Panc1 (cell line): ENCODE data around the gene METTL9. TPM values are rescaled to one million over a fixed set of nuclear protein-coding genes. Genes with fewer than 3 reads are reported as not detected.

Experiments
- ATAC-seq: fragments of 200-7000 bp; cut with Tn5 transposase; 2 replicates; pipeline ENCODE4 v1.9.1; 2020; ENCODE audit warnings: mild to moderate bottlenecking, moderate library complexity
- BruUV-seq: library from RNA; stranded (reverse); fragments of 400-500 nt; replicated peaks from 2 replicates; lab custom pipeline; 2021; lab: Mats Ljungman, UMichigan
- CTCF ChIA-PET: fragments of 300-600 bp; sonication (Branson Sonifier 250); formaldehyde crosslinking; loops from one replicate; lab custom pipeline; 2022; ENCODE audit warnings: antibody characterized with exemption; lab: Charles Lee
- POLR2A ChIA-PET: fragments of 300-600 bp; sonication (Branson Sonifier 250); formaldehyde crosslinking; loops from one replicate; lab custom pipeline; 2022; ENCODE audit warnings: antibody characterized with exemption; lab: Charles Lee
- DNase-seq: peaks from one replicate; pipeline ENCODE4 v3.0.0-alpha.2; 2010; ENCODE audit warnings: low read depth, low spot score
- H3K27ac ChIP-seq: 2 replicates; pipeline ENCODE4 v1.5.1; 2011; ENCODE audit warnings: mild to moderate bottlenecking, low read length, inconsistent platforms
- H3K27me3 ChIP-seq: fragments of 200-500 bp; sonication (Bioruptor generic); 2 replicates; pipeline ENCODE4 v1.6.0; 2014; ENCODE audit warnings: low read length, inconsistent platforms; ENCODE audit not compliant: control insufficient read depth, insufficient read depth
- H3K36me3 ChIP-seq: fragments of 200-500 bp; sonication (Bioruptor generic); 2 replicates; pipeline ENCODE4 v1.5.1; 2014; ENCODE audit warnings: inconsistent platforms, mild to moderate bottlenecking, low read length, moderate library complexity; ENCODE audit not compliant: control insufficient read depth, insufficient read depth
- H3K4me1 ChIP-seq: 2 replicates; pipeline ENCODE4 v1.5.1; 2011; ENCODE audit warnings: inconsistent platforms, mild to moderate bottlenecking, low read length, moderate library complexity; ENCODE audit not compliant: control insufficient read depth, insufficient read depth
- H3K4me3 ChIP-seq, 2 experiments: 2 replicates each; pipeline ENCODE4 v1.5.1; 2011 to 2012; ENCODE audit warnings: low read depth in 2 of 2, low read length in 2 of 2, mild to moderate bottlenecking in 2 of 2, inconsistent platforms in 1 of 2, moderate library complexity in 1 of 2
- H3K9me3 ChIP-seq: fragments of 200-500 bp; sonication (Bioruptor generic); 2 replicates; pipeline ENCODE4 v1.5.1; 2014; ENCODE audit warnings: low read depth, mild to moderate bottlenecking, inconsistent platforms, low read length, moderate library complexity; ENCODE audit not compliant: control insufficient read depth, insufficient read depth
- POLR2AphosphoS5 ChIP-seq: IDR thresholded peaks from 2 replicates; pipeline ENCODE4 v1.6.1; 2012; ENCODE audit warnings: mild to moderate bottlenecking, low read depth, low read length, moderate library complexity
- SIN3A ChIP-seq: IDR thresholded peaks from 2 replicates; pipeline ENCODE4 v1.6.1; 2012; ENCODE audit warnings: low read depth, mild to moderate bottlenecking, low read length, moderate library complexity, borderline replicate concordance; ENCODE audit not compliant: insufficient read depth
- TCF7L2 ChIP-seq: IDR thresholded peaks from 2 replicates; pipeline ENCODE4 v1.6.1; 2011; ENCODE audit warnings: mild to moderate bottlenecking, low read depth, low read length, inconsistent platforms
- in situ Hi-C: cut with HindIII; loops from 2 replicates; pipeline ENCODE4 v1.10.0; 2016; ENCODE audit warnings: low sequenced_read_pairs, low pct_unique_long_range_greater_than_20kb
- intact Hi-C: fragments of 100-400 bp; cut with micrococcal nuclease; formaldehyde crosslinking; loops from one replicate; pipeline ENCODE4 v1.10.0; 2022; ENCODE audit not compliant: unreplicated experiment
- total RNA-seq: library from RNA; stranded (reverse); gene quantifications from one replicate; pipeline ENCODE4 v1.2.1, GENCODE V29; 2021; ENCODE audit not compliant: unreplicated experiment
- TF ChIP-seq, protein P1 (sequence below): fragments of 450-650 bp; IDR thresholded peaks from 2 replicates; pipeline ENCODE4 v1.5.1; 2017; ENCODE audit warnings: mild to moderate bottlenecking
- TF ChIP-seq, protein P2 (sequence below), 2 experiments: IDR thresholded peaks; 2 replicates each; pipeline ENCODE4 v1.6.1; 2011 to 2012; ENCODE audit warnings: low read depth in 2 of 2, control low read depth in 1 of 2, low read length in 1 of 2, mild to moderate bottlenecking in 1 of 2, moderate library complexity in 1 of 2; ENCODE audit not compliant: insufficient read depth in 1 of 2

The METTL9 gene
- total RNA-seq, 1 experiment from 2014 or later: 86.1 TPM

DNA sequence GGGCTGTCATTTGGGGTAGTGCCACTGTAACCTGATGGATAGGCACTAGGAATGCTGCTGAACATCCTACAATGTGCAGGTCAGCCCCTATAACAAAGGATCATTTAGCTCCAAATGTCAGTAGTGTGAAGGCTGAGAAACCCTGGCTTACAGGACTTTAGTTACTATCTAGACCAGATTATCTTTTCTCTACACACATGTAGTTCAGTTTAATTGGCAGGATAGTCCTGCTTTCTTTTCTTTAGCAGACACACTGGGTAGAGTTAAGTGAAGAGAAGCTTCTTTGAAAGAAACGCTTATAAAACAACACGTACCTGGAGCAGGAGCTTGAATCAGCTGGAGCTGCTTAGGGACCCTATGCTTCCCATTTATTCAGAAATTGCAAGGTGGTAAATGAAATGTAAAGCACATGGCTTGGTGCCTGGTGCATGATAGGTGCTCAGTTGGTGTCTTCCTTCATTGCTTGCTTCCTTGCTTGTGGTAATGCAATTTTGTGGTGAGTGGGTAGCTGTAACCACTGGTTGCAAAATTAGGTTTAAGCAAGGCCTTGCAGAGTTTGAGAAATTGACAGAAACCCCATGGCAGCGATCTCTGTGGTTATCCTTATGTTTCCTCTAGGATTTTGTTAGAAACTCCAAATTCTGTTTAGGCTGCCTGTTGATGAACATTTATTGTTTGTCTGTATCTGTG lies 9.4 kb downstream of the METTL9 start:
- intact Hi-C loops (no loop called here), in situ Hi-C loops (no loop called here)
- TF ChIP-seq, protein P1, sequence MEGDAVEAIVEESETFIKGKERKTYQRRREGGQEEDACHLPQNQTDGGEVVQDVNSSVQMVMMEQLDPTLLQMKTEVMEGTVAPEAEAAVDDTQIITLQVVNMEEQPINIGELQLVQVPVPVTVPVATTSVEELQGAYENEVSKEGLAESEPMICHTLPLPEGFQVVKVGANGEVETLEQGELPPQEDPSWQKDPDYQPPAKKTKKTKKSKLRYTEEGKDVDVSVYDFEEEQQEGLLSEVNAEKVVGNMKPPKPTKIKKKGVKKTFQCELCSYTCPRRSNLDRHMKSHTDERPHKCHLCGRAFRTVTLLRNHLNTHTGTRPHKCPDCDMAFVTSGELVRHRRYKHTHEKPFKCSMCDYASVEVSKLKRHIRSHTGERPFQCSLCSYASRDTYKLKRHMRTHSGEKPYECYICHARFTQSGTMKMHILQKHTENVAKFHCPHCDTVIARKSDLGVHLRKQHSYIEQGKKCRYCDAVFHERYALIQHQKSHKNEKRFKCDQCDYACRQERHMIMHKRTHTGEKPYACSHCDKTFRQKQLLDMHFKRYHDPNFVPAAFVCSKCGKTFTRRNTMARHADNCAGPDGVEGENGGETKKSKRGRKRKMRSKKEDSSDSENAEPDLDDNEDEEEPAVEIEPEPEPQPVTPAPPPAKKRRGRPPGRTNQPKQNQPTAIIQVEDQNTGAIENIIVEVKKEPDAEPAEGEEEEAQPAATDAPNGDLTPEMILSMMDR: no peak
- TF ChIP-seq, protein P2, sequence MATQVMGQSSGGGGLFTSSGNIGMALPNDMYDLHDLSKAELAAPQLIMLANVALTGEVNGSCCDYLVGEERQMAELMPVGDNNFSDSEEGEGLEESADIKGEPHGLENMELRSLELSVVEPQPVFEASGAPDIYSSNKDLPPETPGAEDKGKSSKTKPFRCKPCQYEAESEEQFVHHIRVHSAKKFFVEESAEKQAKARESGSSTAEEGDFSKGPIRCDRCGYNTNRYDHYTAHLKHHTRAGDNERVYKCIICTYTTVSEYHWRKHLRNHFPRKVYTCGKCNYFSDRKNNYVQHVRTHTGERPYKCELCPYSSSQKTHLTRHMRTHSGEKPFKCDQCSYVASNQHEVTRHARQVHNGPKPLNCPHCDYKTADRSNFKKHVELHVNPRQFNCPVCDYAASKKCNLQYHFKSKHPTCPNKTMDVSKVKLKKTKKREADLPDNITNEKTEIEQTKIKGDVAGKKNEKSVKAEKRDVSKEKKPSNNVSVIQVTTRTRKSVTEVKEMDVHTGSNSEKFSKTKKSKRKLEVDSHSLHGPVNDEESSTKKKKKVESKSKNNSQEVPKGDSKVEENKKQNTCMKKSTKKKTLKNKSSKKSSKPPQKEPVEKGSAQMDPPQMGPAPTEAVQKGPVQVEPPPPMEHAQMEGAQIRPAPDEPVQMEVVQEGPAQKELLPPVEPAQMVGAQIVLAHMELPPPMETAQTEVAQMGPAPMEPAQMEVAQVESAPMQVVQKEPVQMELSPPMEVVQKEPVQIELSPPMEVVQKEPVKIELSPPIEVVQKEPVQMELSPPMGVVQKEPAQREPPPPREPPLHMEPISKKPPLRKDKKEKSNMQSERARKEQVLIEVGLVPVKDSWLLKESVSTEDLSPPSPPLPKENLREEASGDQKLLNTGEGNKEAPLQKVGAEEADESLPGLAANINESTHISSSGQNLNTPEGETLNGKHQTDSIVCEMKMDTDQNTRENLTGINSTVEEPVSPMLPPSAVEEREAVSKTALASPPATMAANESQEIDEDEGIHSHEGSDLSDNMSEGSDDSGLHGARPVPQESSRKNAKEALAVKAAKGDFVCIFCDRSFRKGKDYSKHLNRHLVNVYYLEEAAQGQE (IDR thresholded peaks at IDR 0.05; ENCODE audit: insufficient read depth in 1 of 2, low read depth in 2 of 2, low read length in 1 of 2): no peak
- TF ChIP-seq POLR2AphosphoS5 (no peak), TCF7L2 (no peak), SIN3A (no peak)
- Histone ChIP-seq H3K27ac (no peak overlapping the region), H3K4me3 (no peak overlapping the region), H3K4me1 (peaks cover 11% of the 10 kb centered on the region; the same call in 1 of the 2 replicates), H3K9me3 (no peaks in the 10 kb centered on the region), H3K27me3 (no peaks in the 10 kb centered on the region), H3K36me3 (no peaks in the 10 kb centered on the region)
- ChIA-PET POLR2A (no interaction called here), CTCF (no interaction called here)
- ATAC-seq (no peak), DNase-seq (no peak)
- BruUV-seq: no TSS peak

DNA sequence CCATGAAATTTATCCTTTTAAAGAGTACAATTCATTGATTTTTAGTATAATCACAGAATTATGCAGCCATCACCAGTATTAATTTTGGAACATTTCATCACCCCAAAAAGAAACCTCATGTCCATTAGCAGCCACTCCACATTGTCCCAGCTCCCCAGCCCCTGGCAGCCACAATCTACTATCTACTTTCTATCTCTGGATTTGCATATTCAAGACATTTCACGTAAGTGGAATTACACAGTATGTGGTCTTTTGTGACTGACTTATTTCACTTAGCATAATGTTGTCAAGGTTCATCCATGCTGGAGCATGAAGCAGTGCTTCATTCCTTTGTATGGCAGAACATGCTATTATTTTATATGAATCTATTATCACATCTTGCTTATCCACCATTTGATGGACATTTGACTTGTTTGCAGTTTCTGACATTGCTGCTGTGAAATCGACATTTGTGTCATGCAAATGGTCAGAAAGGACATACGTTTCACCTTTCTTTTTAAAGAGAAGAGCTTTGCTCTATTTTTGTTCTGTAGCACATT lies 10.7 kb downstream of the METTL9 start:
- Histone ChIP-seq H3K27ac (no peak overlapping the region), H3K4me3 (no peak overlapping the region), H3K4me1 (peaks cover 11% of the 10 kb centered on the region; the same call in 1 of the 2 replicates), H3K9me3 (no peaks in the 10 kb centered on the region), H3K27me3 (no peaks in the 10 kb centered on the region), H3K36me3 (no peaks in the 10 kb centered on the region)
- POLR2A ChIA-PET: no interaction called here
- TF ChIP-seq, protein P1: no peak
- TF ChIP-seq TCF7L2: no peak
- TF ChIP-seq, protein P2 (IDR thresholded peaks at IDR 0.05; ENCODE audit: insufficient read depth in 1 of 2, low read depth in 2 of 2, low read length in 1 of 2): no peak
- no peak for TF ChIP-seq POLR2AphosphoS5
- TF ChIP-seq SIN3A: no peak
- in situ Hi-C loops: no loop called here
- ATAC-seq: no peak
- no peak for DNase-seq
- intact Hi-C loops: no loop called here
- no TSS peak for BruUV-seq
- CTCF ChIA-PET: no interaction called here
